ENCODE data around the gene KRT33B. TPM values are rescaled to one million over a fixed set of nuclear protein-coding genes. Genes with fewer than 3 reads are reported as not detected.

Gene KRT33B
- total RNA-seq, 1 experiment from 2014 or later, result not detected

DNA sequence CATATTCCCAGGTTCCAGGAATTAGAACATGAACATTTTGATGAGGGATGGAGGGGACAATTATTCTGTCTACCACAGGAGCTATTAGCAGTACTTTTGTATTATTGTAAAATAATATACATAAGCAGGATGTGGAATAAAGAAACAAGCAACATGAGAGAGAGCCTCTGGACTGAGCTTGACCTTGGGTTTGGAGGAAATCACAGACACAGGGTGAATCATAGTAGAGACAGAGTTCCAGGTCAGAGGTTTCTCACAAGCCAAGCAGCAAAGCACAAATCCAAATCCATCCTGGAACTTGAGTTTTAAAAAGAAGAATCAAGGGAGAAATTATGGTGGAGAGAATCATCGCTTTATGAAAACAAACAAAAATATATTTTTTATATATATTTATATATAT, 22.7 kb upstream of the KRT33B start:
- Histone ChIP-seq H3T11ph (ENCODE audit: low read length) (no peak overlapping the region), H3K23me2 (ENCODE audit: insufficient read length, low read depth, low read length, poor library complexity, severe bottlenecking) (no peaks in the 10 kb centered on the region), H2BK15ac (ENCODE audit: low read depth, low read length) (no peak overlapping the region), H3K23ac (ENCODE audit: insufficient read length, low read depth, low read length) (no peak overlapping the region), H3K9me3 (ENCODE audit: control insufficient read depth, low read depth, low read length) (no peaks in the 10 kb centered on the region), H4K20me1 (ENCODE audit: control insufficient read depth, insufficient read depth, insufficient read length) (no peaks in the 10 kb centered on the region), H2AK5ac (ENCODE audit: insufficient read length, low read length) (no peak overlapping the region), H4K5ac (ENCODE audit: insufficient read length, low read depth, low read length) (no peak overlapping the region), H3K27ac (ENCODE audit: insufficient read length, low read depth, low read length) (no peak overlapping the region), H3K27me3 (ENCODE audit: insufficient read depth, low read length) (no peaks in the 10 kb centered on the region), H3K9ac (ENCODE audit: extremely low read depth, insufficient read length, low read length) (no peak overlapping the region), H2BK5ac (ENCODE audit: insufficient read length, low read length) (no peak overlapping the region), H2BK120ac (ENCODE audit: low read depth, low read length, poor library complexity, severe bottlenecking) (no peak overlapping the region), H3K4me1 (ENCODE audit: insufficient read depth, low read length) (no peaks in the 10 kb centered on the region), H3K14ac (ENCODE audit: insufficient read depth, low read length) (no peak overlapping the region), H3K18ac (ENCODE audit: insufficient read length, low read depth, low read length) (no peak overlapping the region), H2BK12ac (ENCODE audit: insufficient read length, low read depth, low read length) (no peak overlapping the region), H3K79me2 (ENCODE audit: insufficient read depth, low read length) (no peaks in the 10 kb centered on the region), H3K79me1 (ENCODE audit: insufficient read depth, low read depth, low read length, poor library complexity, severe bottlenecking) (no peaks in the 10 kb centered on the region), H3K4me2 (ENCODE audit: insufficient read depth, insufficient read length, low read length) (no peak overlapping the region), H3K4ac (ENCODE audit: low read depth, low read length) (no peak overlapping the region), H3K56ac (ENCODE audit: insufficient read length, low read depth, low read length) (no peak overlapping the region), H2AFZ (ENCODE audit: low read length) (no peak overlapping the region), H2BK20ac (ENCODE audit: low read depth, low read length, poor library complexity, severe bottlenecking) (no peak overlapping the region), H4K91ac (ENCODE audit: insufficient read length, low read depth, low read length) (no peak overlapping the region), H4K8ac (replicated peaks; ENCODE audit: insufficient read length, low read depth, low read length) (no peak overlapping the region)
- Mint-ChIP-seq H3K9me3 (peaks cover 0 to 1% of the 10 kb centered on the region in 2 experiments; a peak in 3 of 5 replicates), H3K27me3 (ENCODE audit: low read depth) (no peaks in the 10 kb centered on the region), H3K27ac (no peak overlapping the region), H3K4me1 (peaks cover 0 to 6% of the 10 kb centered on the region in 2 experiments; a peak in 1 of 4 replicates), H3K36me3 (ENCODE audit: insufficient read depth in 1 of 3, low read depth in 3 of 3) (0 out of 7 replicates have a peak, but pooled peaks cover 0 to 1% (median 0%) of the 10 kb centered on the region in 3 experiments), H3K4me3 (no peak overlapping the region)
- WGBS (ENCODE audit: extremely low coverage, insufficient read length, low lambda C conversion rate), result no CpG with 5 or more reads among the region's 1 CpG
- TF ChIP-seq CTCF (conservative IDR thresholded peaks at IDR 0.05), result no peak
- DNase-seq, result no peak

All from H9 (cell line).